ENCODE measurements around the gene BCL11B.
"Not testable (repeated sequence)": the region's sequence is repeated elsewhere in the genome, so short reads cannot be mapped to it uniquely, and the experiment has no call there.

Gene BCL11B

DNA sequence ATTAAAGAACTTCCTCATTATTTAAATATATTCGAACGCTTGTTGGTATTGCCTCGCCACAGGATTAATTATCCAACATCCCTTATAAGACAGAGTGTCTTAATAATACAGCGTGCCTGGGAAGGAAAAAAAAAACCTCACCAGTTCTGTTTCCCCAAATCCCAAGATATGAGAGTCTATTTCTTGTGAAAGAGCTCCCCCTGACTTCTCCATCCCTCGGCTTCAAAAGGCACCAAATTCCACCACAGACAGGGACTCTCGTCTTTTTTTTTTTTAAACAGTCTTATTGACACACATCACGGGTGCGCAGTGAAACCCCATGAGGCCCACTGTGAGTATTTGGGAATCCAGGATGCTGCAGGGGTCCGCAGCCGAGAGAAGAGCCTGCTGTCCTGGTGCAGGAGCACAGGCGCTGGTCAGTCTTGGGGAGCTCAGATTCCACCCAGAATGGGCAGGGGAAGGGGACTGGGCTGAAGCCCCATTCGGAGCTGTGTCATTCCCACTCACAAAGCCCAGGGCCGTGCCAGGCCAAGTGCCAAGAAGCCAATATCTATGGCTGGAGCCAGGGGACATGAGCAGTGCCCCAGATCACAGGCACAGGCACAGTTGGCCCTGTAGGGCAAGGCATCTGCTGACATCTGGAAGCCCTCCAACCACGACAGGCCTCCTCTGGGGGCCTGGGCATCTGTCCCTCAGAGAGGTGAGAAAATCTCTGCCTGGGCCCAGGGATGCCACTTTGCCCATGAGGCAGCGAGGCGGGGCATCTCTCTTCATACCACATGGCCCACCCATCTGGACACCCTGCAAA is 71.9 kb downstream of the BCL11B start:
- no peak for DNase-seq (ENCODE audit: low spot score)

DNA sequence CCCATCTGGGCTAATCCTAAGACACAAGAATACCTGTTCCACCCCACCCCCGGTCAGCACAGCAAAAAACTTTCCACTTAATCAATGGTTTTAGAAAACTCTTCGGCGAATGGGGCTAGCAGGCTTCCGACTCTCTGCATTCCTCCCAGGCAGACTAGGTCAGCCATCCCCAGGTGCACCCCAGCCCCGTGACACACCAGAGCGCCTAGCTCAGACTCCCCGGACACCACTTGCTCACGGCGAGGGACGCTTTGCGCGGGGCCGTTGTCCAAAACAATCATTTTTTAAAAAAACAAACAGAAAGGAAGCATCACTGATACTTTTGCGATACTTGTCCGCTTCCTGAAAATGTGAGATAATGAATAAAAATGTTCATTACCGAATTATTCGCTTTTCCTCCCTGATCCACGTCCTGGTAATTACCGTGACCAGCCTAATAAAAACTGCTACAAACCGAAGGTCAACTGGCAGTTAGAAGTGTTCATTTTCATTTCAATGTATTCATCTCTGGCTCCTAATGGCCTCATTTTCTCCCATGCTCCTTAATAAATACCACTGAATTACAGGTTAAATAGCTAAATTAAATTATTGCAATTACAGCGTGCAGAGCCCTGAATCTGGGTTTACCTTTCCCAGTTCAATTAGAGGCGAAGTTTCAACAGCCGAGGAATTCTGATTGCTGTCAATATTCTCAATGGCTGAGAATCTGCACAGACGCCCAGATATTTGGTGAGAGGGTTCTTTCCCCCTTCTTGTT is 73.1 kb downstream of the BCL11B start:
- no peak for DNase-seq (ENCODE audit: low spot score)

DNA sequence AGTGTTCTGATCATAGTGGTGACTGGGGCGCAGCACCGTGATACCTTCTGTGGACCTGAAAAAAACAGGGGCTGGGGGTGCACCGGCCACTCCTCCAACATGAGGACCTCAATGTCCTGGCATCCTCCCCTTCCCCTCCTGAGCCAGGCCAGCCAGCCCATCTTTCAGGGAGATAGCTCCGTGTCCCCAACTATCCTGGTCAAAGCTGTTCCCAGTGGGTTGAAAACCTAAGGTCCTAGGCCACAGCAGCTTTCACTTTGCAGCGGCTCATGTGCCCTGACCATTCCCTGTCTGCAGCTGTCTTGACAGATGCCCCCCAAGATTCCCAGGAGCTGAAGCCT is 75.7 kb downstream of the BCL11B start:
- no peak for DNase-seq (ENCODE audit: low spot score)

DNA sequence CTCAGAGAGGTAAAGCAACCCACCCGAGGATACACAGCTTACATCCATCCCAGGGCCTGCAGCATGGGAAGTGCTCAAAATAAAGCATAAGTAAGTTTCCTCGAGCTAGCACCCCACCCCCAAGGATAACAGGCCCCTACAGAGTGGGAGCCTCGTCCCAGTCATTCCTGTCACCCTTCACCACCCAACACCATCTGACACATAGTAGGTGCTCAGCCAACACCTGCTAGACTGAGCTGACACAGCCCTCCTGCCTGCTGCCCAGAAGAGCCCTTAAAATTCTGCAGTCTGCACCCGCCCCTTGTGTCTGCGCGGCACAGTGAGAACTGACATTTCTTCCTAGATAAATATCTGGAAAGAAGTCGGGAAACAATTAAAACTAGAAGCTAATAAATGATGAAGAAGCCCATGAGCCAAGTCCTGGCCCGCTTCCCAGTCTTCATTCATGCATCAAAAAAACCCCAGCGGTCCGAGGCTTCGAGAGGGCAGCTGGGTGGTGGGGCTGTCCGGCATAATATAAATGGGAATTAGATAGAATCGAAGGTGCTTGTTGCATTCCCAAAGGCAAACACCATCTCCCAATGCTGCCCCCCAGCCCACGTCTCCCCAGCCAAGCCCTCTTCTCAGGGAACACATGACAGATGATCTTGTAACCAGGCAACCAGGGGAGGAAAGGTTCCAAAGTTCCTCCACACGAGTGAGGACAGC is 76.2 kb downstream of the BCL11B start:
- no peak for DNase-seq (ENCODE audit: low spot score)

DNA sequence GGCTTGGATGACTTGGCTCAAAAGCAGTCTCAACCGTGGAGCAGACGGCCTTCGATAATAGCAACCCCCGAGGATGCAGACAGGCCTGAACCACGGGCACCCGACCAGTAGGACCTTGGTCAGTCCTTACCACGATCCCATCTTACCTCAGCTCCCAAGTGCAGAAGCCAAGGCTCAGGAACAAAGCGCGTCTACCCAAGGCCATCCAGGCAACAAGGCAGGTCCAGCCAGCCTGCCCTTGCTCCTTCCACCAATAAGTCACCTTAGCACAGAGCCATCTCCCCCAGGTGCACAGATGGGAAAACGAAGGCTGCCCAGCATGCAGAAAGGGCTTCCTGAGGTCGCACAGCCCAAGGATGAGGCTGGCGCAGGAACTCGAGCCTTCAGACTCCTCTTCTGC is 77.3 kb downstream of the BCL11B start:
- no peak for DNase-seq (ENCODE audit: low spot score)

DNA sequence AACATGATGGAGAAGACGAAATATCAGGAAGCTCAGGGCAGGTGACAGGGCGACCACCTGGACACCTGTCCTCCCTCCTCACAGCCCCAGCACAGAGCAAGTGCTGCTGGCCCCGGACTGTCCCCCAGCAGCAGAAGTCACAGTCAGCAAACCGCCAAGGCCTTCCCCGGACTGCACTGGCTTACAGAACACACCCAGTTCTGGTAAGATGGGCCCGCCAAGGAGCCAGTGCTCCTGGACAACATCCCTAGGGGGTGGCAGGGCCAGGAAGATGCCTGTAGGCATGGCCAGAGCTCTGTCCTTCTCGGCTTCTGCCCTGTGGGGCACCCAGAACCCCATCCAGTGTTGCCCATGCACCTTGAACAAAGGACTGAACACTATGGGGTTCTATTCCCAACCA is 77.9 kb downstream of the BCL11B start:
- no peak for DNase-seq (ENCODE audit: low spot score)

DNA sequence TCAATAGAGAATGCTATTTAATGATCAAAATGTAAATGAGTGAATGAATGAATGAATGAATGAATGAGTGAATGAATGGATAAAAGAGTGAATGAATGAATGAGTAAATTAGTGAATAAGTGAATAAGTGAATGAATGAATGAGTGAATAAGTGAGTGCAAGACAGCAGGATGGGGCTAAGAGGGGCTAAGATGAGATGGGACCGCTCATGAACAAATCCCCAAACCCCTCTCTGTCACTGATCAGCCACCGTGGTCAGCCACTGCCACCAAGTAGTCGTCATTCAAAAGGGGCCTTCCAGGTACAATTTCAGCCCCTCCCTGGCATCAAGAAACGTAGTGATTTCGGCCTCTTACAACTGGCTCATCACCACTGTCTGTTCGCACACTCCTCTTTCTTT is 79.2 kb downstream of the BCL11B start:
- DNase-seq (ENCODE audit: low spot score) = no peak

DNA sequence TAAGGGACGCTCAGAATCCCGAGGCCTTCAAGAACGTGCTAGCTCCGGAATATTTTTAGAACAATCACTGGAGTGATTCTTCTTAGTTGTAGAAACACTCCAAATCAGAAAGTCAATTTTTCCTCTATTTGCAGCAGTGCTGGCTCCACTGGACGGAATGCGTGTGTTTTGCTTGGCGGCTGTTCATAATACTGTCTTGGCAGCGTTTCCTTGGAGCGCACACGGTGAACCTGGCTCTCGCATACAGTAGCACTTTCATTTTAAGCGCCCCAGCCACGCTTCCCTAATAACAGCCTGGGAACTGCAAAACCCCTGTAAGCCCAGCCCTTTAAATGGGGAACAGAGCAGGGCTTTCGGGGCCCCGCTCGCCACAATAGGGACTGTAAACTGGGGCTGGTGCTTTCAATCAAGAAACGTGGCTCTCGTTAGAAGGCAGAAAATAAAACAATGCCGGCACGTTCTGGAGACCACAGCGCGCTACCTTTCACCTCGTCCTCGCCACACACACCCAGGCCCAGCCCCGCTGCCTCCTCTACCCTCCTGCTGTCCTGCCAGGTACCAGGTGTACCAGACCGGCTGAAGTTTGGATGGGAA is 79.9 kb downstream of the BCL11B start:
- DNase-seq (ENCODE audit: low spot score) = no peak

DNA sequence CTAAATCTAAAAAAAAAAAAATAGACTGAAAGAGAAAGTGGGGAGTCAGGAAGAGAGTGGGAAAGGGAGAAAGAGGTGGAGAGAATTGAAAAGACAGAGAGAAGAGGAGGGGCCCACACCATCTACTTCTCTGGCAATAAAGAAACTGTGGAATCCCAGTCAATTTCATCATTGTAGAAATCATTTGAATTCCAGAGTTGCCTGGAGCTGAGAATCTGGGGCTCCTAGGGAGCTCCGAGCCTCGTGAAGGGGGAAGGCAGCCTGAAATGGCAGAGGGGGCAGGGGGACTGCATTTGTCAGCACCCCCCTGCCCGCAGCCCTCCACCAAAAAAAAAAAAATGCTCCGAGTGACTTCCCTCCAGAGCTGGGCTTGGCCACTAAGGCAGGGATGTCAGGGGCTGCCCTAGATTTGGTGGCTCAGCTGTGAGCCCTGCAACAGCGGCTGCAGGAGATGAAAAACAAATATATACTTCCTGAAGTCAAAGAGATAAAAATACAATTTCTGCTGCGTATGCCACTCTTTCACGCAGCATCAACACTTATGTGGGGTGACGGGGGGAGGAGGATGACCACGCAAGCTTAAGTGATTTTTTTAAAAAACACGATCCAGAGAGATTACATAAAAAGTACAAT is 80.5 kb downstream of the BCL11B start:
- DNase-seq (ENCODE audit: low spot score) = no peak

DNA sequence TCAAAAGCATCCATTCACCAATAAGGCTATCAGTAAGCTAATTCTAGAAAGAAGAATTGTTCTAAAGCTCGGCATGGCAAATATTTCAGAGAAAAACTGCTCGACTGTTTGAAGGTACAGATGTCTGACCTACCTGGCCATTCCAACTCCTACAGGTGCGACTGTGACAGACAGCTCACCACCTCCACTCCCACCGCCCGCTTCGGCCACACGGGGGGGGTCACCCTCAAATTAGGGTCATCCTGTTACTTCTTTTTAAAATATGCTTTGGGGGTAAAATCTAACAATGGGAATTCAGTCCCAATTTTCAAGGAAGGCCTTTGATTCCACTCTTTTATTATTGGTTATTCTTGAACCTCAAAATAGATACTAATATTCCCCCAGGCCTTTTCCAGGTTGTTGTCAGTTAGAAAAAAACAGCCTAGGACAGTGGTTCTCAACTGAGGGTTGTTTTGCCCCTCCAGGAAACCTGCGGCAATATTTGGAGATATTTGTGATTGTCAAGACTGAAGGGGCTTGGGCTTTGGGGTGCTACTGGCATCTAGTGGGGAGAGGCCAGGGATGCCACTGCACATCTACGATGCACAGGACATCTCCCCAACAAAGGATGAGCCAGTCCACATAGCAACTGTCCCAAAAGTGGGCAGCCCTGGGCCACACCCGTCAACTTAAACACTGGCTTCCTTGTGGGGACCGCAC is 81.2 kb downstream of the BCL11B start:
- DNase-seq (ENCODE audit: low spot score) = no peak

DNA sequence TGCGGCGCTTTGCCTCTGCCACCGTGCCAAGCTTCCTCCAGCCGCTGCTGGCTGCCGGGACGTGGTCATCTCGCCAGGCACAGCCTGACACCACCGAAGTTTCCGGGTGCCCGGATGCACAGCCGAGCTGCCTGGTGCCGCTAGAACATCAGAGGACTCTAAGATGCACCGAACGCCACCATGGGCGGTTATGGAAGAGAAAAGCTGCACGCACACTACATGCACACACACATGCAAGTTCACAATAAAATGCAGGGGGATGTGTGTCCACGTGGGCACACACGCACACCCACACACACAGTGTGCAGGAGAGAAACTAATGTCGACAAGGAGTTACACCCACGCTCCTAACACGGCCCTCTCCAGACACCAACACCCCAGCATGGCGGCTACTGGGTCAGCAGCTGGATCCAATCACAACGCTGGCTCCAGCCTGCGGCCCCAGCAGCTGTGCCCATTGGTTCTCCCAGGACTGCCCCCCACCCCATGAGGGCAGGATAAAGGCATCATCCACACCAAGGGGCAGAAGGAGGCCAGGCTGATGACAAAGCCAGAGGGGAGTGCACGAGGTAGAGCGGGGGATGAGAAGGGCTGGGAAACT is 82.7 kb downstream of the BCL11B start:
- no peak for DNase-seq (ENCODE audit: low spot score)

DNA sequence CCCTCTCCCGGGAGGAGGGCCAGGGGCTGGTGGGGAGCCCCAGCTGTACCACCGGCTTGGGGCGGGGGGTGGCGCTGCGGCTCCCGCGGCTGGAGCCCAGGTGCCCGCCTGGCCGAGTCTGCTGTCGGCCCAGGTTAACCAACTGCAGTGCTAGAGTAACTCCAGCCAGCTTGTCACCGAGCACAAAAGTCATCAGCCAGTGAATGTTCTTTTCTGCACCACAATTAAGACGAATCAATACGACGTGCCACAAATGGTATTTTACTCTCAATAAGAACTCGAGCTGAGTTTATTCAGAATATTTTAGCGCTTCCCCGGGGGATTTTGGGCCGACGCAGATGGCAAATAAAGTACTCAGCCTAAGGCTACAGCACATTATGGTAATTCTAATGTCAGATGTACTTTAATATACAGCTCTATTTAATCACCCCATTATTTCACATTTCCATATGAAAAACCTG is 83.2 kb downstream of the BCL11B start:
- DNase-seq (ENCODE audit: low spot score) = no peak

DNA sequence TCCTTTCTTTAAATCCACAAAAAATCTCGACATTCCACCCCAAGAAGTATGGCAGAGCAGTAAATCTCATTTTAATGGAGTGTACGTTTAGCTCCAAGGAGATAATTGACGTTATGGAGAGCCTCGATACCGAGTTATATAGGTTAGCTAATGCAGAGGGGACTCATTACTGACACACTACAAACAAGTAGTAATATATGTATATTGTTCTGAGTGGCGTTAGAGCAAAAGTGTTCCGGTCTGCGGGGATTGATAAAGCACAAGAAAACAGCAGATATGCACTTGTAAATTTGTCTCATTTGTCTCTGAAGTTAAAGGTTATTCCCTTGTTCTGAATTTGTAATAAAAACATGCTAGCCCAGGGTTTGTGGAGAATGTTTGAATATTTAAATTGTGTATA is 84.1 kb downstream of the BCL11B start:
- DNase-seq (ENCODE audit: low spot score) = no peak

DNA sequence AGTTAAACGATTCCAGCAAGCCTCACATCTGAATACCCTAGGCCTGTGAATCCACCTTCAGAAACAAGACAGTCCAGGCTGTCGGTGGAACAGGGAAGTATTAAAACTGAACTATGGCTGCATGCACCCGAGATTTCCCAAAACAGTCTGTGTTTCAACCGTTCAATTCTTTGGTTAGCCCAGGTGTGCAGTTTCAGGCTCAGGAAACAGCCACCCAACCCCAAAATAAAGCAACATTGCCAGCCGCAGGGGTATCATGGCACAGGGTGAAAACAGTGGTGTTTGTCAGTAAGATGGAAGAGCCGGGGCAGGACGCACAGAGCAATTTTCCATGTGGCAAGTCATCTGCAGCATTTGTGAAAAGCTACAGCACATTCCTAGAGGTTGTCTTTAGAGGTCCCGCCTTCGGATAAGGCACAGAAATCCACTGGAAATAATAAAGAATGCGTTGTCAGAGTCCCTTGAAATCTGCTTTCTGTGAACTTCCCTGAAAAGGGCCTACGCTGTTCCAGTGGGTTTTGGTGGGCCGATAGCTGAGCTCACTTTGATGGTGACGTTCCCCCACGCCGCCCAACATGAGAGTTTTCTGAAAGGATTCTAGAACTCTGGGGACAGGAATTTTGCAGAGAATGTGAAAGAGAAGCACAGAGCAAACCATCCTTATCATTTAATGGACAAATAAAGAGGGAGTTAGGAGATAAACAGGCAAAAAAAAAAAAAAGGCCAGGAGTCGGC is 84.9 kb downstream of the BCL11B start:
- DNase-seq (ENCODE audit: low spot score) = no peak

DNA sequence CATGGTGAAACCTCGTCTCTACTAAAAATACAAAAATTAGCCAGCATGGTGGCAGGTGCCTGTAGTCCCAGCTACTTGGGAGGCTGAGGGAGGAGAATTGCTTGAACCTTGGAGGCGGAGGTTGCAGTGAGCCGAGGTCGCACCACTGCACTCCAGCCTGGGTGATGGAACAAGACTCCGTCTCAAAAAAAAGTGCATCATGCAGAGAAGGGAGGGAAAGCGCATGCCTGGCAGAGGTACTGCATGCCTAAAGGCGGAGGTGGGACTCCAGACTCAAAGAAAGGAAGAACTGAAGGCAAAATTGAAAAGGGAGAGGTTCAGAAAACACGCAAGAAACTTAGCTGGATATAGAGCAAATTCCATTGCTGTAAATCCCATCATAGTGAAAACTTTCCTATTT is 85.7 kb downstream of the BCL11B start:
- DNase-seq (ENCODE audit: low spot score) = not testable (repeated sequence)

DNA sequence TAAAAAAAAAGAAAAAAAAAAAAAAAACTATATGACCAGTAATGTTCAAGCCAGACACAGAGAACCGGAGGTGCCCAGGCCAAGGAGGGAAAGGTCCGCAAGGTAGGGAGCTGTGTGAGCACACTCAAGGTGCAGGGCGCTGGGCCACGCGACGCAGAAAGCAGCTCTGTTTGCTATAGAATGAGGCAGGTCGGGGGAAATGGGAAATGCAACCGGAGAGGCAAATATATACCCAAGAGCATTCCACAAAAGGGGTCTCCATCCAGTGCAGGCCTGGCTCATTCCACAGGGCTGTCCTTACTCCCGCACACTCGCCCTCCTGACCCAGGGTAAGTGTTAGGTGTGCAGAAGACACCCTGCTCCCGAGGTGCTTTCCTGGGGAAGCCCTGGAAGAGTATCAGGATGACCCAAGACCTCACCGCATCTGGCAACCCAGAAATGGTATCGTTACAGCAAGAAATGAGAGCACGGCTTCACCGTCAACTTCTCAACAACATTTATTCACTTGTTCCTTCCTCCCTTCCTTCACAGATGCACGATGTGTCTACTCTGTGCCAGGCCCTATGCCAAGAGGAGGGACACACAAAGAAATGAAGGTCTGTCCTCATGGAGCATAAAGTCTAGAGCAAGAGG is 86.4 kb downstream of the BCL11B start:
- no peak for DNase-seq (ENCODE audit: low spot score)

DNA sequence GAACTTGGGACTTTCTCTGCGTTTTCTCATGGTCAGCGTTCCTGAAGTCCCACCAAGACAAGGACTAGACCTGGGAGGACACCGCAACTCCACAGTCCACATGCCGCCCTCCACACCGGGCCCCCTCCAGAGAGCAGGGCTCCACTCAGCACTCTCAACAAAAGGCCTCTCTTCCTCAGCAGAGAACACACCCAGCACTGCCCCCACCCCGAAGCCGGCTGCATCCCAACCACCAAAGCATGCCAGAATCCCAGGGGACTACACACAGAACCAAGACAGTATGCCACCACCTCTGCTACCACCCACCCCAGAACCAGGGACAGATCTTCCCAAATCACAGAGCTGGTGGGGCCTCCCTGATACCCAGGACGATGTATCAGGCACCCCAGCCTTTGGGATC is 88.3 kb downstream of the BCL11B start:
- DNase-seq (ENCODE audit: low spot score) = no peak

DNA sequence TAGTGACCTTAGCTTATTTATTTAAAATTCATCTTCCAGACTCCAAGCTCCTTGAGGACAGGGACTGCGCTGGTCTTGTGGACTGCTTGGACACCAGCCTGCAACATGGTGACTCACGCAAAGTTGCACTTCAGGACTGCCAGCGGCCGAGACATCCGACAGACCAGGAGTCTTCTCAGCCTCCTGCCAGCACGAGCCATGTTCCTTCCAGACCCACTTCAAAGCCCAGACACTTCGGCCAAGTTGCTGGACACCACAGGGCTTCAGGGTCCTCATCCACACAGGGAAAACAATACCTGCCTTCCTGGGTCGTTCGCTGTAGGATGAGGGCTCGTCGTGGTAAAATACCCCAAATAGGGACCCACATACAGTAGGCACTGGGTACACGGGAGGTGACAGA is 88.7 kb downstream of the BCL11B start:
- no peak for DNase-seq (ENCODE audit: low spot score)

DNA sequence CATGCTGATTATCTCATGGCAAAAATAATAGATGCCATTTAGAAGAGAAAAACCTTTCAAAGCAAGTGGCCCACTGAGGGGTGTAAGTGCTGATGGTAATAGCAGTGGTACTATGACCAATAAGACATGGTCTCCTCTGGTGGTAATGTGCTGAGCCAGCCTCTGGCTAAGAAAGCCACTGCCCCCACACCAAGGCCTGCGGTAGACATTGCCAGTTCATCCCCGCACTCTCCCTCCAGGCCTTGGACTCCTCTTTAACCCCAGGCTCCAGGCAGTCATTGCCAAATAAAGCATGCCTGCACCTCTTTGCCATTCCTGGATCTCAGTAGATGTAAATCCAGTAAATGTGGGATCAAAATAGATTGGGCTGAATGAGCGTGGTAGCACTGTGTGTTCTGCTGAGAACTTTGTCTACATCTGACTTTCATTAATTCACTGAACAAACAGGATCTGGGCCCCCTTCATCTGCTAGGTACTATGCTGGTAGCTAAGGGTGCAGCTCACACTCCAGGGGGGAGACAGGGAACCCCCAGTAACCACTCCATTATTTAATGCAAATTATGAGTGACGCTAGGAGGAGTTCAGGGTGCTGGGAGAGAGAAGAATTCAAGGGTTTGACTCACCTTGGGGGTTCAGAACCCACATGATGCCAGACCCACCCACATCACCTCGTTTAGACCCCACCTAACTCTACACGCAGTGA is 89.3 kb downstream of the BCL11B start:
- no peak for DNase-seq (ENCODE audit: low spot score)

Measured in hematopoietic multipotent progenitor cell treated with erythropoietin and hydrocortisone succinate and interleukin-3 and kit ligand, for 15 days (in vitro differentiated cells).